Measurements from ENCODE around the gene PHACTR1. TPM values are rescaled to one million over a fixed set of nuclear protein-coding genes. Genes with fewer than 3 reads are reported as not detected.

PHACTR1 gene
- total RNA-seq, 1 donor, result 0.43 TPM

DNA sequence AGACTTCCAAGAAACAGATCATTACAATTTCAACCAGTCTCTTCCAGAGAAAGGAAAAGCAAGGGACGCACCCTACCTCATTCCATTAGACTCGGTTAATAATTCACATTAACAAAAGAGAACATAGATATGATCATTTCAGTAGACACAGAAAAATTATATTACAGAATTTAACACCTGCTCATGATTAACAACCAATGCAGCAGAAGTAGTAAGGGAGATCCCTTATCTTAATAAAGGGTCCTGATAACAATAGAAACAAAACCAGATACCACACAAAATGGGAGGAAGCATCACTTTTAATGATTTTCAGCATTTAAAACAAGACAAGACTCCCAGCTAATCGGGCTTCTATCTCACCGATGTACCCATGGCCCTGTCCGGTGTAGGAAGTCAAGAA, 396.8 kb downstream of the PHACTR1 start:
- TF ChIP-seq, protein P1, sequence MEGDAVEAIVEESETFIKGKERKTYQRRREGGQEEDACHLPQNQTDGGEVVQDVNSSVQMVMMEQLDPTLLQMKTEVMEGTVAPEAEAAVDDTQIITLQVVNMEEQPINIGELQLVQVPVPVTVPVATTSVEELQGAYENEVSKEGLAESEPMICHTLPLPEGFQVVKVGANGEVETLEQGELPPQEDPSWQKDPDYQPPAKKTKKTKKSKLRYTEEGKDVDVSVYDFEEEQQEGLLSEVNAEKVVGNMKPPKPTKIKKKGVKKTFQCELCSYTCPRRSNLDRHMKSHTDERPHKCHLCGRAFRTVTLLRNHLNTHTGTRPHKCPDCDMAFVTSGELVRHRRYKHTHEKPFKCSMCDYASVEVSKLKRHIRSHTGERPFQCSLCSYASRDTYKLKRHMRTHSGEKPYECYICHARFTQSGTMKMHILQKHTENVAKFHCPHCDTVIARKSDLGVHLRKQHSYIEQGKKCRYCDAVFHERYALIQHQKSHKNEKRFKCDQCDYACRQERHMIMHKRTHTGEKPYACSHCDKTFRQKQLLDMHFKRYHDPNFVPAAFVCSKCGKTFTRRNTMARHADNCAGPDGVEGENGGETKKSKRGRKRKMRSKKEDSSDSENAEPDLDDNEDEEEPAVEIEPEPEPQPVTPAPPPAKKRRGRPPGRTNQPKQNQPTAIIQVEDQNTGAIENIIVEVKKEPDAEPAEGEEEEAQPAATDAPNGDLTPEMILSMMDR (IDR thresholded peaks at IDR 0.05; ENCODE audit: insufficient read depth, low read depth, low read length), result no peak
- no peak overlapping the region for H3K4me3 ChIP-seq (ENCODE audit: low read depth, low read length)
- DNase-seq (ENCODE audit: low read depth), result no peak

DNA sequence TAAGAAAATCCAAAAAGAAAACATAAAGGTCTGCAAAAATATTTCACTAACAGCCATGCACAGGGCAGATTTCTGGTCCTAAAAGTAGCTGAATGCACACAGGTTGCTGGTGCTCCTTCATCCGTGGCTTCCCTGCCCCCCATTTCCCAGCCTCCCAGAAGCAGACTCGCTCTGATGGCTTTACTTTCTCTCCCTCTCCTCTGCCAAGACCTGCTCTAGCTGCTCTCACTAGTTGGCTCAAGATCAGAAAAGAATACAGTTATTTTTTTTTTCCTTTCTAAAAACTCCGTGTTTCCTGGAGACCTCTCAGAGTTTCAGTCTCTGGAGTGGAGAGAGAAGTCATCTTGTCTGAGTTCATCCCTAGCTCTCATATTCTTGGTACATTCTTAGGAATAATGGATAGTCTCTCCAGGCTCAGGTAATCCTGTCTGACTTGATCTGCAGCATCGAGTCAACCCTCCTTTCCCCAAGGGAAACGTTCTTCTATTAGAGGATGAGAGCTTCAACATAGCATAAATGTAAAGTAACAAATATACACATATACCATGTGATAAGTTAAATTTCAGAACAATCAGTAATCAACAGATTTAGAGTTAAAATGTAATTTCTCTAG, 397.5 kb downstream of the PHACTR1 start:
- DNase-seq (ENCODE audit: low read depth), result no peak
- TF ChIP-seq, protein P1 (IDR thresholded peaks at IDR 0.05; ENCODE audit: insufficient read depth, low read depth, low read length), result no peak

DNA sequence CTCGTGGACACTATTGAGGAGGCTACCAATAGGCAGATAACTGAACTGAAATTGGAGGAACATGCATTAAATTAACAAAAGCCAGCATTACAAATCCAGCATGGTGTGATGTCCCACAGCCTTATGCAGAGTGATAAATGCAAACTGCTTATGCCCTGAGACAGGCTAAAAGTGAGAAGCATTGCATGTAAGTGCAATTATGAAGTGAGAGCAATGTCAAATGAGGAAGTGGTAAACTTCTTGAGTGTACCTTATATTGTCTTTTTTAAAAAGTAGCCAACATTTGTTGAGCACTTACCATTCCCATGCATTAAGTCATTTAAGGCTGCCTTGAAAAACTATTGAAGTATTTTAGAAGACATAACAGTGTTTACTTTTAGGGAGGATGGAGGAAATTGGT, 399.6 kb downstream of the PHACTR1 start:
- DNase-seq (ENCODE audit: low read depth), result no peak
- no peak overlapping the region for H3K4me3 ChIP-seq (ENCODE audit: low read depth, low read length)
- TF ChIP-seq, protein P1 (IDR thresholded peaks at IDR 0.05; ENCODE audit: insufficient read depth, low read depth, low read length), result no peak

More for the DNA sequence above, 397.5 kb downstream of the PHACTR1 start:
- no peak overlapping the region for H3K4me3 ChIP-seq (ENCODE audit: low read depth, low read length)

DNA sequence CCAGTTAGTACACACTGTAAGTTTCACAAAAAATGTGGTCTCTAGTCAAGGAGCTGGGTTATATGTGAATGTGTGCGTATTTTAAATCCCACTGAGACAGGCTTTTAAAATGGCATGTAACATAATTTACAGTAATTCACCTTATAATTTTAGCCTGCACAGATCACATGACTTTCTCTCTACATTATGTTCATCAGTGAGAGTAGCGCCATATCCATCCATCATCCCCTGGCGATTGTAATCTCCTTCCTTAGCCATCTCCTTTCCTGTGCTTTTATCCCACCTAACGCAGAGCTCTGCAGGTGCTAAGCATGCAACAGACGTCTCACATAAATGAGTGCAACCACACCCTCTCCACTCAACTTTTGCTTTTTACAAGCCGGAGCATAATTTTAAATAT, 401.0 kb downstream of the PHACTR1 start:
- no peak for DNase-seq (ENCODE audit: low read depth)
- TF ChIP-seq, protein P1 (IDR thresholded peaks at IDR 0.05; ENCODE audit: insufficient read depth, low read depth, low read length), result no peak
- H3K4me3 ChIP-seq (ENCODE audit: low read depth, low read length), result no peak overlapping the region

DNA sequence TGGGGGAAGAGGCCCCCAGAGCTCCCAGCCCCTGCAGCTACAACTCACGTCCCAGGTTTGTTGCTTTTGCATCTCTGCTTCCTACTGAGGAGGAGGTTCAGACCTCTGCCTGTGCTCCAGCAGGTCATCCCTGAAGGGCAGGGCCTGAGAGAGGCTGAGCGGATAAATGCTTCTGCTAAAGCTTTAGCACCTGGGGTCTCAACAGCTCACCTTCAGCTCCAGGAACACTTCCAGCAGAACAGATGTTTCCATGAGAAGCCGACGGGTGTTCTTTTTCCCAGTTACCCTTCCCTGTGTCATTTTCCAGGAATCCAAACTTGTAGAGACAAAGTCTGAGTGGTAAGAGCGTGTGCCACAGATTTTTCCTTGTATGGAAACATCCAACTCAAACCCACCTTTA, 403.0 kb downstream of the PHACTR1 start:
- DNase-seq (ENCODE audit: low read depth), result no peak
- no peak overlapping the region for H3K4me3 ChIP-seq (ENCODE audit: low read depth, low read length)
- TF ChIP-seq, protein P1 (IDR thresholded peaks at IDR 0.05; ENCODE audit: insufficient read depth, low read depth, low read length), result no peak

DNA sequence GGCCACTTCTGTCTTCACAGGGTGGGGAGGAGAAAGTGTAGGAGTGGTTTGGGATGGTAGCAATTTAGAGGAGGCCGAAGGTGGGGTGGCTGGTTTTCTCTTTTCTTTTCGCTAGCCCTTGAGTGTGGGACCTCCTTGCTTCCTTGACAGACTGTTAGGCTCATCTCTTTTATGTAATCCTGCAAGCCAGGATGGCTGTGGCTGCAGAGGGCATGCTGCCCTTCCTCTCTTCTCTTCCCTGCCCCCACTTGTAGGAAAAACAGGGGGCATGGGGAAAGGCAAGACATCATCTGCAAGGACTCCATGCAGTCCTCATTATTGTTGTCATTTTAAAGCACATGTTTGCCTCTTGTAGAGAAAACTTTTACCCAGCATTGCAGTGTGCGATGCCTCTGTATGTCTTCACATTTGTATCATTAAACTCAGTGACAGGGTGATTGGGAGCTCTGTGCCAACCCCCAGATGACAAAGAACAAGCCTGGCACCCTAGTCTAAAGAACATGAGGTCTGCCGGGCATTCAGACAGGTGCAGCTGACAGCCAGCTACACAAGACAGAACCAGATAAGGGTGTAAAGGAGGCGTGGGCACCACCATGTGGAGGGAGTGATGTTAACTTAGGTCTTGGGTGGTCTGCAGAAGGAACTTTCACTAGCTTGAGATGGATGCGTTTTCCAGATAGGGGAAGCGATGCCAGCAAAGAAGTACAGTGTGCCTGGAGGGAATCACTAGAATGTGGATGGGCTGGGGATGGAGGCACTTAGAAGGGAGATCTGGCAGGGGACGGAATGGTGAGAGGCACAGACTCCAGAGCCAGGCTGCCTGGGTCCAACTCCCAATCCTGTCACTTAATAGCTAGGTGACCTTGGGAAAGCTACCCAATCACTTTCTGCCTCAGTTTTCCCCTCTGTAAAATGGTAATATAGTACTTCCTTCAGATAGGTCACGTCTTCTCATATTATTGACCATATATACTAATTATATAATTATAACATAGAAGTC, 404.2 kb downstream of the PHACTR1 start:
- H3K4me3 ChIP-seq (ENCODE audit: low read depth, low read length), result no peak overlapping the region
- DNase-seq (ENCODE audit: low read depth), result no peak
- TF ChIP-seq, protein P1 (IDR thresholded peaks at IDR 0.05; ENCODE audit: insufficient read depth, low read depth, low read length), result no peak
